Testis (tissue), 3 donors: ENCODE results near the gene PRPF6. TPM values are rescaled to one million over a fixed set of nuclear protein-coding genes. Genes with fewer than 3 reads are reported as not detected.
A peak's percentile ranks its signal among the peaks of the same experiment; 100 is the strongest.

Experiments used
- DNase-seq: peaks from one replicate; pipeline ENCODE4 v3.0.0-alpha.2; 2019
- H3K27ac ChIP-seq, 2 donors: fragments of 200-600 bp; sonication (generic); one replicate each; pipeline ENCODE4 v1.5.1; 2019
- H3K27me3 ChIP-seq: fragments of 200-600 bp; sonication (generic); one replicate; pipeline ENCODE4 v1.5.1; 2019
- H3K36me3 ChIP-seq: fragments of 200-600 bp; sonication (generic); one replicate; pipeline ENCODE4 v1.5.1; 2017; ENCODE audit warnings: low read depth; ENCODE audit errors: missing control alignments
- H3K4me1 ChIP-seq: fragments of 200-600 bp; sonication (generic); one replicate; pipeline ENCODE4 v1.5.1; 2019
- H3K4me3 ChIP-seq, 2 donors: fragments of 200-600 bp; sonication (generic); one replicate each; pipeline ENCODE4 v1.5.1; 2017 to 2019
- H3K9me3 ChIP-seq: fragments of 200-600 bp; sonication (generic); one replicate; pipeline ENCODE4 v1.5.1; 2017
- POLR2A ChIP-seq: fragments of 450-650 bp; IDR thresholded peaks from one replicate; pipeline ENCODE4 v1.6.1; 2017; ENCODE audit warnings: antibody characterized with exemption, mild to moderate bottlenecking, moderate library complexity
- WGBS, 2 donors: methylation state at CpG; one replicate each; pipeline ENCODE4 v1.1.5; 2018; 5-methylcytosine and 5-hydroxymethylcytosine counted together
- intact Hi-C: fragments of 100-400 bp; cut with DNase I; formaldehyde crosslinking; loops from one replicate; pipeline ENCODE4 v1.15.1; 2023; ENCODE audit warnings: low total_unique reads
- polyA plus RNA-seq: library from polyadenylated mRNA; stranded (reverse); fragments of 350-450 nt; fragmentation: Illumina TruSeq; extraction: RNeasy Lipid Tissue Mini Kit (QIAGEN cat#74804); gene quantifications from one replicate; pipeline ENCODE4 v1.2.3, GENCODE V29; 2014; ENCODE audit warnings: low read depth, low replicate concordance; ENCODE audit not compliant: insufficient read depth
- total RNA-seq, 2 donors: library from RNA; depleted of rRNA; stranded (reverse); fragments of >200 nt; gene quantifications; one replicate each; pipeline ENCODE4 v1.2.3, GENCODE V29; 2016
- TF ChIP-seq, protein P1 (sequence below), 3 experiments: fragments of 450-650 bp in 2 of 3; fragments of 200-600 bp in 1 of 3; sonication (generic) in 1 of 3; IDR thresholded peaks; one replicate each; pipeline ENCODE4 v1.5.1; 2016 to 2019; ENCODE audit warnings: antibody characterized with exemption in 3 of 3, mild to moderate bottlenecking in 2 of 3, moderate library complexity in 1 of 3

The PRPF6 gene
- total and polyA plus RNA-seq, 3 donors from 2014 or later = 106 to 114 (median 107) TPM

DNA sequence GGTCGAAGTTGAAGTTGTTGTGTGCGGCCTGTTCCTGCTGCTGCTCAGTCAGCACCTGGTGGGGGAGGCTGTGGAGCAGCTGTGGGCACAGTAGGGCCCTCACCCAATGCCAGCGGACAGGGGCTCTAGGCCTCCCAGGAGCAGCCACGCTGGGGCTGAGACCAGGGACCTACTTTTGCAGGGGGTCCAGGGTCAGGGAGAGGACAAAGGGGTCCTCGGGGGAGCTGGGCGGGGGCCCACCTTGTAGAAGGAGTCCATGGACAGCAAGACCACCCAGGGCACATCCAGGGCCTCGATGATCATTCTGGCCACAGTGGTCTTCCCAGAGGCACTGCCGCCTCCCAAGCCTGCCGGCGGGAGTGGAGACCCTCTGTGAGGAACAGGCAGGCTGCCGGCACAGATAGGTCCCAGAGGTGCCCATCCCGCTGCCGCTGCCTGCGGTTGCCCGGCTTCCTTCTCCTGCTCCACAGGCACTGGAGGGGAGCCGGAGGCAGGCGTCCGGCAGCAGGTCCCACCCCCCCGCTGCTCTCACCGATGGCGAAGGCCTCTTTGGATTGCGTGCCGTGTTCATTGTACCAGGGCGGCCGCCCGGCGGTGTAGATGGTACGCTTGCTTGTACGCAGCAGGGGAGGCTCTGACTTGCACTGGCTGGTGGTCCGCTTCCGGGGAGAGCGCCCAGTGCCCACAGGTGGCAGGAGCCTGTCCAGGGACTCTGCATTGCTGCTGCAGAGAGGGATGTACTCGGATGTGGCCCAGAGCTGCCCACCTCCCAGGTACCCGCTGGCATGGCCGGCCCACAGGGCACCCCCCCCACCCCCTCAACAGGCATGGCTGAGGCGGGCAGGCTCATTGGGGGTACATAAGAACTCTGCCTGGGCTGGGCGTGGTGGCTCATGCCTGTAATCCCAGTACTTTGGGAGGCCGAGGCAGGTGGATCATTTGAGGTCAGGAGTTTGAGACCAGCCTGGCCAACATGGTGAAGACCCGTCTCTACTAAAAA lies 34.7 kb upstream of the PRPF6 start:
- TF ChIP-seq, protein P1, sequence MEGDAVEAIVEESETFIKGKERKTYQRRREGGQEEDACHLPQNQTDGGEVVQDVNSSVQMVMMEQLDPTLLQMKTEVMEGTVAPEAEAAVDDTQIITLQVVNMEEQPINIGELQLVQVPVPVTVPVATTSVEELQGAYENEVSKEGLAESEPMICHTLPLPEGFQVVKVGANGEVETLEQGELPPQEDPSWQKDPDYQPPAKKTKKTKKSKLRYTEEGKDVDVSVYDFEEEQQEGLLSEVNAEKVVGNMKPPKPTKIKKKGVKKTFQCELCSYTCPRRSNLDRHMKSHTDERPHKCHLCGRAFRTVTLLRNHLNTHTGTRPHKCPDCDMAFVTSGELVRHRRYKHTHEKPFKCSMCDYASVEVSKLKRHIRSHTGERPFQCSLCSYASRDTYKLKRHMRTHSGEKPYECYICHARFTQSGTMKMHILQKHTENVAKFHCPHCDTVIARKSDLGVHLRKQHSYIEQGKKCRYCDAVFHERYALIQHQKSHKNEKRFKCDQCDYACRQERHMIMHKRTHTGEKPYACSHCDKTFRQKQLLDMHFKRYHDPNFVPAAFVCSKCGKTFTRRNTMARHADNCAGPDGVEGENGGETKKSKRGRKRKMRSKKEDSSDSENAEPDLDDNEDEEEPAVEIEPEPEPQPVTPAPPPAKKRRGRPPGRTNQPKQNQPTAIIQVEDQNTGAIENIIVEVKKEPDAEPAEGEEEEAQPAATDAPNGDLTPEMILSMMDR (IDR thresholded peaks at IDR 0.05) = no peak
- no peak for TF ChIP-seq POLR2A
- no peak overlapping the region for H3K4me3 ChIP-seq
- no peaks in the 10 kb centered on the region for H3K27me3 ChIP-seq
- H3K36me3 ChIP-seq = no peaks in the 10 kb centered on the region
- H3K27ac ChIP-seq = no peak overlapping the region
- DNase-seq = no peak
- intact Hi-C loops = no loop called here
- H3K4me1 ChIP-seq = peaks cover 45% of the 10 kb centered on the region
- 90 to 91% methylated on average over 4 to 39 of the region's 39 CpGs for WGBS, 2 donors
- no peaks in the 10 kb centered on the region for H3K9me3 ChIP-seq

DNA sequence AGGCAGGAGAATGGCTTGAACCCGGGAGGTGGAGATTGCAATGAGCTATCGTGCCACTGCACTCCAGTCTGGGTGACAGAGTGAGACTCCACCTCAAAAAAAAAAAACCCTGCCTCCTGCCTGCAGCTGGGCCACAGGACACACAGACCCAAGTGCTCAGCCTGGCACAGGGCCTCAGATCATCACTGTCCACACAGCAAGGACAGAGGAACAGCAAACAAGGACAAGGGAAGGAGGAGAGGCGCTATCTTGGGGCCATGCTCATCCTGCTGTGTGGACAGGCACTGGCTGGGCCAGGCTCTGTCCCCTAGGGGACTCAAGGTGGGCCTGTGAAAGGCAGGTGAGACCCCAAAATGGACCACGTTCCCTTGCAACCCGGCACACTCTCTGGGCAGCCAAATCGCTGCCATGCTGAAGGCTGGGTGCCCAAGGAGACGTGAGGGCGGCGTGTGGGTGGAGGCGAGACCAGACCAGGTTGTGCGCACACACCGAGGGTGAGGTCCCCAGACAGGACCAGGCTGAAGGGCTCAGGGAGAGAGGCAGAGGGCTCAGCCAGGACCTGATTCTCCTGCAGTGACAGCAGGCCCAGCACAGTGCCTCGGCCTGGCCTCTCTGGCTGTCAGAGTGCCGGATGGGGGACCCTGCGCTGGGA lies 33.8 kb upstream of the PRPF6 start:
- WGBS, 2 donors = 71 to 79% methylated on average over 13 to 15 of the region's 15 CpGs
- H3K4me1 ChIP-seq = peaks cover 54% of the 10 kb centered on the region
- no peak for TF ChIP-seq POLR2A
- TF ChIP-seq, protein P1 (IDR thresholded peaks at IDR 0.05) = no peak
- no peaks in the 10 kb centered on the region for H3K27me3 ChIP-seq
- no peak overlapping the region for H3K4me3 ChIP-seq
- intact Hi-C loops = no loop called here
- H3K9me3 ChIP-seq = no peaks in the 10 kb centered on the region
- DNase-seq = no peak
- peak overlapping the region in 1 of 2 donors; percentile 11 for H3K27ac ChIP-seq
- no peaks in the 10 kb centered on the region for H3K36me3 ChIP-seq

DNA sequence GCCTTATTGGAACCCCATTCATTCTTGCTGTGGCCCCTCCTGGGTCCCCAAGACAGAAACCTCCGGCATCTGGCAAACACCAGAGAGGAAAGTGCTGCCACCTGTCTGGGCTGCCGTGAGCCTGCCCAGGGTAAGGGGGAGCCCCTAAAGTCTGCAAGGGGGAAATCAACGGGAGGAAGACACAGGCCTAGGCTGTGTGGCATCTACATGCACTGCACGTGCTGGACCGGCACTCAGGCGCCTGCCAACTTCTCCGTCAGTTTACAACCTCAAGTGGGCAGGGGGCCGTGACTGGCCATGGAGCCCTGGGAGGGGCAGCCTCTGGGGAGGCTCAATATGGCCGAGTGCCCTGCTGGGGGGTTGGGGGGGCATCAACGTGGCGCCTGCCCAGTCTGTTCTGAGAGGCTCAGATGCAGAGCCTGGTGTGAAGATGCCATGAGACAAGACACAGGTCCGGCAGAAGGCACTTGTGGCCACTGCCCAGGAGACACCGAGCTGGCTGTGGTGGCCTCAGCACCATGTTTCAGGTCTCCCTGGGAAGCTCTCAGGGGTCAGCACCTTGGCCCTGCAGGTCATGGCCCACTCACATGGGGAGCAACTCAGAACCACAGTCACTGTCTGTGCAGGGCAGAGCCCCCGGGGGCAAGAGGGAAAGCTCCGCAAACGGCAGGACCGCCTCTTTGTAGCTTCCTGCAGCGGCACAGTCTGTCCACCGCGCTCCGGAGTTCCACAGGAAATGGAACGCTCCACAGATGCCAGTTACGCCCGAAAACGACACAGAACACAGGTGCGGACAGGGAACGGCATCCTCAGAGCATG lies 33.1 kb upstream of the PRPF6 start:
- Histone ChIP-seq H3K4me1 (peaks cover 60% of the 10 kb centered on the region), H3K27ac (peak overlapping the region; percentile 37 to 93), H3K4me3 (no peak overlapping the region), H3K36me3 (no peaks in the 10 kb centered on the region), H3K27me3 (no peaks in the 10 kb centered on the region), H3K9me3 (no peaks in the 10 kb centered on the region)
- TF ChIP-seq, protein P1 (IDR thresholded peaks at IDR 0.05) = no peak
- TF ChIP-seq POLR2A = no peak
- intact Hi-C loops = no loop called here
- WGBS, 2 donors = 37 to 42% methylated on average over 16 to 26 of the region's 27 CpGs
- DNase-seq = no peak

DNA sequence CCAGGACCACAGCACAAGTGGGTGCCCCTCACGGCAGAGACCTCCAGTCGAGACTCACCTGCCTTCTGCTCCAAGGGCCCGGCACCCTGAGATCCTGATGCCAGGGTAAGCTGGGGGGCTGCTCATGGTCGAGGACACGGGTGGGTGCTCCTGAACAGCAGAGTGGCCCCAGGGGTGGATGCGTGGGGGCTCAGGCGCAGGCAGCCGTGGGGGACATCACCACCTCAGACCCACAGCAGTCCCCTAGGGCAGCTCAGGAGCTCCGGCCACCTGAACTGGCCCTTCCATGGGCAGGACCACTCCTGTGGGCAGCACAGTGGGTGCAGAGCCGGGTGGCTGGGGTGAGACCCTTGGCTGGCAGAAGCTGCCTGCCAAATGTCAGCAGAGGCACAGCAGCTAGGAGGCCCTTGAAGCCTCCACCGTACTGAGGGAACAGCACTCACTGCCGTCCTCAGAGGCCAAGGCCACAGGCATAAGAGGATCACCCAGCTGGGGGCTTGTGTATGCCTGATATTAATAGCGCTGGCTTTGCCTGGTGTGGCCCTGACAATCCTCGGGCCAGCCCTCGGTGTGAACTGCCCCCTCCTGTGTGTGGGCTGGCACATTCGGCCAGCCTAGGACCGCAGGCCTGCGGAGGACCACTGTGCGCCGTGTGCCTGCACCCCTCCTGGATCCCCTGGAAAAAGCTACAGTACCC lies 30.1 kb upstream of the PRPF6 start:
- no peaks in the 10 kb centered on the region for H3K36me3 ChIP-seq
- DNase-seq = peak; percentile 57
- H3K9me3 ChIP-seq = no peaks in the 10 kb centered on the region
- peaks cover 80% of the 10 kb centered on the region for H3K4me1 ChIP-seq
- intact Hi-C loops = no loop called here
- peak overlapping the region; percentile 87 to 93 for H3K27ac ChIP-seq
- 29 to 43% methylated on average over 4 to 20 of the region's 20 CpGs for WGBS, 2 donors
- no peaks in the 10 kb centered on the region for H3K27me3 ChIP-seq
- TF ChIP-seq, protein P1 (IDR thresholded peaks at IDR 0.05) = no peak
- no peak for TF ChIP-seq POLR2A
- no peak overlapping the region for H3K4me3 ChIP-seq
